ENCODE data around the gene ATP5MC2.

- TF ChIP-seq EZH2phosphoT487 (IDR thresholded peaks at IDR 0.05; ENCODE audit: insufficient read depth, low read depth) (no peak), EZH2 (IDR thresholded peaks at IDR 0.05; ENCODE audit: insufficient read depth, poor library complexity, severe bottlenecking) (no peak)
Measured at GRCh38 chr12:53616950-53617349, 58.9 kb downstream of the ATP5MC2 start.
